Parathyroid adenoma (tissue), 2 donors: ENCODE measurements around the gene FGF16.

ENCODE experiments used
- H2AFZ ChIP-seq: fragments of 300-600 bp; sonication (generic); one replicate; pipeline ENCODE4 v1.7.0; 2017; ENCODE audit warnings: antibody characterized with exemption, mild to moderate bottlenecking
- H3K27ac ChIP-seq: fragments of 300-600 bp; sonication (generic); one replicate; pipeline ENCODE4 v1.7.0; 2017
- H3K27me3 ChIP-seq: fragments of 300-600 bp; sonication (generic); one replicate; pipeline ENCODE4 v1.7.0; 2017; ENCODE audit warnings: low read length; ENCODE audit not compliant: control insufficient read depth, insufficient read depth
- H3K36me3 ChIP-seq: fragments of 300-600 bp; sonication (generic); one replicate; pipeline ENCODE4 v1.7.0; 2017; ENCODE audit warnings: low read length; ENCODE audit not compliant: control insufficient read depth, insufficient read depth
- H3K4me1 ChIP-seq: fragments of 300-600 bp; sonication (generic); one replicate; pipeline ENCODE4 v1.7.0; 2017; ENCODE audit warnings: control low read depth
- H3K4me2 ChIP-seq: fragments of 300-600 bp; sonication (generic); one replicate; pipeline ENCODE4 v1.7.0; 2017; ENCODE audit warnings: low read length
- H3K4me3 ChIP-seq: fragments of 300-600 bp; sonication (generic); one replicate; pipeline ENCODE4 v1.7.0; 2017; ENCODE audit warnings: low read depth, low read length
- H3K79me2 ChIP-seq: fragments of 300-600 bp; sonication (generic); one replicate; pipeline ENCODE4 v1.7.0; 2017; ENCODE audit warnings: control low read depth
- H3K9ac ChIP-seq: fragments of 300-600 bp; sonication (generic); one replicate; pipeline ENCODE4 v1.7.0; 2017; ENCODE audit warnings: mild to moderate bottlenecking
- H3K9me3 ChIP-seq: fragments of 300-600 bp; sonication (generic); one replicate; pipeline ENCODE4 v1.7.0; 2017; ENCODE audit warnings: low read length; ENCODE audit not compliant: control insufficient read depth
- TF ChIP-seq, protein P1 (sequence below): fragments of 300-600 bp; sonication (generic); IDR thresholded peaks from one replicate; pipeline ENCODE4 v1.7.0; 2017; ENCODE audit warnings: antibody characterized with exemption, mild to moderate bottlenecking
- donor health status: primary hyperparathyroidism.

The FGF16 gene

DNA sequence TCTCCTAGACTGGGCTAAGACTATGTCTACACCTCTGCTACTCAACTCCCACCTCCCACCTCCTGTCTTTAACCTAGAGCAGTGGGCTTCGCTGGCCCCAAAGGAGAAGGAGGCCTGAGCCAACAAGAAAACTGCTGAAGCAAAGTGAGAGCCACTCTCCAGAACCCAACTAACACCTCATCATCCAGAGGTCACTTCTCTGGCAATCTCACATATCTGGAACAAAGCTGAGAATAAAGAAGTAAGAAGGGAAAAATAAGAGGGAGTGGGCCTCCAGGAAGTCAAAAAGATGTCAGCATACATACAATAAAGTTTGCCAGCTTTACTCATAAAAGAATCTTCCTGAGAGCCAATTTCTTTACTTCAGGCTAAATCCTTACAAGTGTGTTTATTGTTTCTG lies 18.6 kb upstream of the FGF16 start:
- TF ChIP-seq, protein P1, sequence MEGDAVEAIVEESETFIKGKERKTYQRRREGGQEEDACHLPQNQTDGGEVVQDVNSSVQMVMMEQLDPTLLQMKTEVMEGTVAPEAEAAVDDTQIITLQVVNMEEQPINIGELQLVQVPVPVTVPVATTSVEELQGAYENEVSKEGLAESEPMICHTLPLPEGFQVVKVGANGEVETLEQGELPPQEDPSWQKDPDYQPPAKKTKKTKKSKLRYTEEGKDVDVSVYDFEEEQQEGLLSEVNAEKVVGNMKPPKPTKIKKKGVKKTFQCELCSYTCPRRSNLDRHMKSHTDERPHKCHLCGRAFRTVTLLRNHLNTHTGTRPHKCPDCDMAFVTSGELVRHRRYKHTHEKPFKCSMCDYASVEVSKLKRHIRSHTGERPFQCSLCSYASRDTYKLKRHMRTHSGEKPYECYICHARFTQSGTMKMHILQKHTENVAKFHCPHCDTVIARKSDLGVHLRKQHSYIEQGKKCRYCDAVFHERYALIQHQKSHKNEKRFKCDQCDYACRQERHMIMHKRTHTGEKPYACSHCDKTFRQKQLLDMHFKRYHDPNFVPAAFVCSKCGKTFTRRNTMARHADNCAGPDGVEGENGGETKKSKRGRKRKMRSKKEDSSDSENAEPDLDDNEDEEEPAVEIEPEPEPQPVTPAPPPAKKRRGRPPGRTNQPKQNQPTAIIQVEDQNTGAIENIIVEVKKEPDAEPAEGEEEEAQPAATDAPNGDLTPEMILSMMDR = no peak
- H2AFZ ChIP-seq = no peak overlapping the region
- no peaks in the 10 kb centered on the region for H3K27me3 ChIP-seq
- no peaks in the 10 kb centered on the region for H3K9me3 ChIP-seq
- H3K36me3 ChIP-seq = no peaks in the 10 kb centered on the region
- no peak overlapping the region for H3K4me2 ChIP-seq
- no peak overlapping the region for H3K9ac ChIP-seq
- H3K27ac ChIP-seq = no peak overlapping the region
- H3K4me1 ChIP-seq = no peaks in the 10 kb centered on the region
- H3K79me2 ChIP-seq = no peaks in the 10 kb centered on the region
- H3K4me3 ChIP-seq = no peak overlapping the region

DNA sequence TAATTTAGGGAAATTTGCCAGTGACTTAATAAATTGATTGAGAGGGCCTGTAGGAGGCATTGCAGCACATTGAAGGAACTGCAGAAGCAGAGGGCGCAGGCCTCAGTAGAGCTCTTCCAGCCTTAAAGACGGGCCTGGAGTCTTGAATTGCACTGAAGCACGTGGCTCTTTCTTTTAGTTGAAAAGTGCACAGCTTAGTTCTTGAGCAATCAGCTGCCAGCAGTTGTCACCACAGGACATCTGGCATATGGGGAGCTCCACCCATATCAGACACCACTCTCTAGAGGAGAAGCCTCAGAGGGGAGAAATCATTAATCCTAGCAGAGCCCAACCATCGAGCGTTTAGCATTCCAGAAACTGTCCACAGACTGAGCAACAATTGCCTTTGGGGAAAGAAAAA lies 16.0 kb upstream of the FGF16 start:
- Histone ChIP-seq H3K9ac (no peak overlapping the region), H3K27ac (no peak overlapping the region), H3K4me2 (no peak overlapping the region), H3K36me3 (no peaks in the 10 kb centered on the region), H3K27me3 (no peaks in the 10 kb centered on the region), H3K4me1 (no peaks in the 10 kb centered on the region), H3K9me3 (no peaks in the 10 kb centered on the region), H3K79me2 (no peaks in the 10 kb centered on the region), H3K4me3 (no peak overlapping the region), H2AFZ (no peak overlapping the region)
- TF ChIP-seq, protein P1 = no peak

DNA sequence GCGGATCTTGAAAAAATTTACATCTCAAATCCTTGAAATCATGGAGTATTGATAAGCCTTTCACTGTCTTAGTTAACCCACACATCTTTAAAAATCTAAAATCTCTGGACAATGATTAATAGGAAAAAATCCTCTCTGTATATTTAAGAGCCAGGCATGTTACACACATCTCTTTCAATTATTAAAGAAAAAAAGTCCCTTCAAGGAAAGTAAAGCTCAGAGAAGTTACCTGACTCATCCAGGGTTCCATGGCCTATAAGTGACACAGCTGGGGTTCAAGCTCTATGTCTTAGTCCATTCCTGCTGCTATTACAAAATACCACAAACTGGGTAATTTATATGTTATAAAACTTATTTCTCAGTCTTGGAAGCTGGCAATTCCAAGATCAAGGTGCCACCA lies 14.2 kb upstream of the FGF16 start:
- Histone ChIP-seq H3K9me3 (no peaks in the 10 kb centered on the region), H3K79me2 (no peaks in the 10 kb centered on the region), H3K36me3 (no peaks in the 10 kb centered on the region), H3K4me3 (no peak overlapping the region), H3K4me1 (no peaks in the 10 kb centered on the region), H3K27ac (no peak overlapping the region), H3K4me2 (no peak overlapping the region), H3K27me3 (no peaks in the 10 kb centered on the region), H3K9ac (no peak overlapping the region), H2AFZ (no peak overlapping the region)
- TF ChIP-seq, protein P1 = no peak

DNA sequence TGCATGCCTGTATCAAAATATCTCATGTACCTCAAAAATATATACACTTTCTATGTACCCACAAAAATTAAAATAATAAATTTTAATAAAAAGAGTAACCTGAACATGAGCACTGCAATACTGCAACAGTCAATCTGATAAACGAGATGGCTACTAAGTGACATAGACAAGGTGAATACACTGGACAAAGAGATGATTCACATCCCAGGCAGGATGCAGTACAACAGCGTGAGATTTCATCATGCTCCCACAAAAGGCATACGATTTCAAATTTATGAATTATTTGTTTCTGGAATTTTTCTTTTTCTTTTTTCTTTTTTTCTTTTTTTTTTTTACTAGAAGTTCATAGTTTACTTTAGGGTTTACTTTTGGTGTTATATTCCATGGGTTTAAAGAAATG lies 12.2 kb upstream of the FGF16 start:
- Histone ChIP-seq H2AFZ (no peak overlapping the region), H3K9me3 (no peaks in the 10 kb centered on the region), H3K4me2 (no peak overlapping the region)

DNA sequence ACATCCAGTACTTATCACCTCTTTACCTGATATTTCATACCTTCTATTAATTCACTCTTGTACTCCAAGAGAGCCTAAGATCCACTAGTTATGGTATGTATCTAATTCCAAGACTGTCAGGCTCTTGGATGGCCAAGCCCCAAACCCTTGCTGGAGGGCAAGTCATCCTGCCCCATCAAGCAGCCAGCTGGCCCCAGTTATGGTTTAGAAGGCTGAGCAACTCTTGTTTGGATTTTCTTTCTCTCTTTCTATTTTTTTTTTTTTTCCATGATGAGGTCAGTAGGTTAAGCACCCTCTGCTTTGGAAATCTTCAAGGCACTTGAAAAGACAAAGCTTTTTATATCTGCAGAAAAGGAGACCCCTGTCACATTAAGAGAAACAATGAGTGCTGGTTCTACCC lies 10.9 kb upstream of the FGF16 start:
- no peak overlapping the region for H3K4me3 ChIP-seq
- H3K36me3 ChIP-seq = no peaks in the 10 kb centered on the region
- TF ChIP-seq, protein P1 = no peak
- H3K9ac ChIP-seq = no peak overlapping the region
- no peak overlapping the region for H3K27ac ChIP-seq
- H3K27me3 ChIP-seq = no peaks in the 10 kb centered on the region
- no peaks in the 10 kb centered on the region for H3K4me1 ChIP-seq
- H2AFZ ChIP-seq = no peak overlapping the region
- no peaks in the 10 kb centered on the region for H3K79me2 ChIP-seq
- no peaks in the 10 kb centered on the region for H3K9me3 ChIP-seq
- H3K4me2 ChIP-seq = no peak overlapping the region

More for the DNA sequence above, 12.2 kb upstream of the FGF16 start:
- H3K27me3 ChIP-seq = no peaks in the 10 kb centered on the region
- H3K4me3 ChIP-seq = no peak overlapping the region
- H3K36me3 ChIP-seq = no peaks in the 10 kb centered on the region
- TF ChIP-seq, protein P1 = no peak
- H3K27ac ChIP-seq = no peak overlapping the region
- no peaks in the 10 kb centered on the region for H3K4me1 ChIP-seq
- H3K9ac ChIP-seq = no peak overlapping the region
- no peaks in the 10 kb centered on the region for H3K79me2 ChIP-seq
